Fibroblast of lung (primary cell): ENCODE measurements around the gene DNAH1.

Experiments used
- CTCF ChIP-seq, 2 donors: IDR thresholded peaks in 1 of 2; conservative IDR thresholded peaks in 1 of 2; 1 replicate in 1 of 2; 2 replicates in 1 of 2; pipeline ENCODE4 v1.5.1; 2011 to 2012; ENCODE audit warnings: low read length in 2 of 2, control low read depth in 1 of 2, inconsistent platforms in 1 of 2, low read depth in 1 of 2, mild to moderate bottlenecking in 1 of 2
- EZH2 ChIP-seq: IDR thresholded peaks from 2 replicates; pipeline ENCODE4 v1.5.1; 2012; ENCODE audit warnings: low read length, control low read depth, mild to moderate bottlenecking; ENCODE audit errors: missing control alignments

- no peak for TF ChIP-seq CTCF (conservative IDR thresholded peaks at IDR 0.05 in 1 of 2, IDR thresholded peaks at IDR 0.05 in 1 of 2; ENCODE audit: low read depth in 1 of 2, low read length in 2 of 2)
- TF ChIP-seq EZH2 = no peak
These were observed 7.8 kb upstream of the DNAH1 start for GRCh38 chr3:52308308-52308707.
